H1 (cell line): ENCODE data around the gene L3MBTL3. TPM values are rescaled to one million over a fixed set of nuclear protein-coding genes. Genes with fewer than 3 reads are reported as not detected.

Experiments used
- CTCF ChIA-PET: fragments of 300-600 bp; sonication (Branson Sonifier 250); formaldehyde crosslinking; loops from one replicate; lab custom pipeline; 2021; ENCODE audit not compliant: partially characterized antibody; lab: Charles Lee
- POLR2A ChIA-PET: fragments of 300-600 bp; sonication (Branson Sonifier 250); formaldehyde crosslinking; loops from one replicate; lab custom pipeline; 2021; ENCODE audit warnings: inconsistent platforms; ENCODE audit not compliant: partially characterized antibody; lab: Charles Lee
- DNase-seq, 2 experiments: peaks; one replicate each; pipeline versions ENCODE4 v3.0.0 to v3.0.0-alpha.2; 2010 to 2022; ENCODE audit warnings: low spot score in 2 of 2, low read depth in 1 of 2, mixed read lengths in 1 of 2
- FAIRE-seq: peaks from 2 replicates; lab custom pipeline; 2011; peaks lifted over from hg19 to GRCh38; lab: Jason Lieb, UNC
- H2AFZ ChIP-seq: 2 replicates; pipeline ENCODE4 v1.8.1; 2012; ENCODE audit warnings: low read length, inconsistent platforms
- H2AK5ac ChIP-seq: 2 replicates; pipeline ENCODE4 v1.6.1; 2013; ENCODE audit warnings: low read depth, low read length
- H2BK120ac ChIP-seq: replicated peaks from 2 replicates; pipeline ENCODE3; 2013; ENCODE audit warnings: low read depth, low read length, inconsistent platforms
- H2BK12ac ChIP-seq: 2 replicates; pipeline ENCODE4 v1.6.1; 2013; ENCODE audit warnings: low read depth, low read length
- H2BK15ac ChIP-seq: 2 replicates; pipeline ENCODE4 v1.6.1; 2013; ENCODE audit warnings: low read length
- H2BK20ac ChIP-seq: 2 replicates; pipeline ENCODE4 v1.6.1; 2013; ENCODE audit warnings: low read length
- H2BK5ac ChIP-seq: 2 replicates; pipeline ENCODE4 v1.6.1; 2013; ENCODE audit warnings: low read depth, low read length
- H3K14ac ChIP-seq: 2 replicates; pipeline ENCODE4 v1.6.1; 2013; ENCODE audit warnings: inconsistent platforms; ENCODE audit not compliant: insufficient read length
- H3K18ac ChIP-seq: 2 replicates; pipeline ENCODE4 v1.6.1; 2013; ENCODE audit warnings: low read length; ENCODE audit errors: extremely low read depth
- H3K23ac ChIP-seq: 2 replicates; pipeline ENCODE4 v1.6.1; 2013; ENCODE audit warnings: inconsistent platforms; ENCODE audit not compliant: insufficient read length
- H3K23me2 ChIP-seq: 2 replicates; pipeline ENCODE4 v1.6.1; 2013; ENCODE audit warnings: low read depth, low read length
- H3K27ac ChIP-seq: 2 replicates; pipeline ENCODE4 v1.6.1; 2011; ENCODE audit warnings: low read depth, low read length, inconsistent platforms
- H3K27me3 ChIP-seq, 4 experiments: replicated peaks in 1 of 4; 1 replicate in 1 of 4; 2 replicates in 3 of 4; pipeline versions ENCODE4 v1.6.1 to v1.8.1; 2011 to 2013; ENCODE audit warnings: low read length in 3 of 4, mild to moderate bottlenecking in 3 of 4, inconsistent platforms in 2 of 4, mixed read lengths in 2 of 4, moderate library complexity in 1 of 4; ENCODE audit not compliant: control insufficient read depth in 3 of 4, insufficient read depth in 3 of 4; ENCODE audit errors: extremely low read depth in 1 of 4
- H3K36me3 ChIP-seq, 4 experiments: 2 replicates each; pipeline versions ENCODE4 v1.6.1 to v1.8.1; 2011 to 2013; ENCODE audit warnings: mild to moderate bottlenecking in 4 of 4, low read length in 3 of 4, moderate library complexity in 2 of 4, control low read depth in 1 of 4, inconsistent platforms in 1 of 4; ENCODE audit not compliant: insufficient read depth in 4 of 4, control insufficient read depth in 2 of 4
- H3K4ac ChIP-seq: replicated peaks from 2 replicates; pipeline ENCODE3; 2013; ENCODE audit warnings: low read length, low read depth, mixed read lengths, inconsistent platforms; ENCODE audit not compliant: insufficient read length
- H3K4me1 ChIP-seq, 4 experiments: replicated peaks in 1 of 4; 1 replicate in 1 of 4; 2 replicates in 3 of 4; pipeline versions ENCODE4 v1.6.1 to v1.8.1; 2011 to 2013; ENCODE audit warnings: low read length in 3 of 4, inconsistent platforms in 2 of 4, mixed read lengths in 1 of 4; ENCODE audit not compliant: insufficient read depth in 4 of 4, control insufficient read depth in 3 of 4
- H3K4me2 ChIP-seq, 2 experiments: 2 replicates each; pipeline versions ENCODE4 v1.6.1 to v1.8.1; 2011 to 2013; ENCODE audit warnings: low read depth in 2 of 2, low read length in 2 of 2, control low read depth in 1 of 2, inconsistent platforms in 1 of 2, mild to moderate bottlenecking in 1 of 2; ENCODE audit not compliant: insufficient read depth in 1 of 2
- H3K4me3 ChIP-seq, 4 experiments: fragments of 200-600, 300-600 bp in 1 of 4; sonication (generic), shearing (Covaris generic), sonication (Bioruptor Twin) in 1 of 4; 2 replicates each; pipeline versions ENCODE4 v1.5.1 to v1.8.1; 2011 to 2016; ENCODE audit warnings: low read length in 4 of 4, low read depth in 3 of 4, control low read depth in 2 of 4, inconsistent platforms in 2 of 4, mild to moderate bottlenecking in 2 of 4, mixed read lengths in 1 of 4, moderate library complexity in 1 of 4; ENCODE audit not compliant: insufficient read depth in 2 of 4; ENCODE audit errors: extremely low read depth in 1 of 4
- H3K56ac ChIP-seq: replicated peaks from 2 replicates; pipeline ENCODE3; 2013; ENCODE audit warnings: low read depth, mild to moderate bottlenecking, mixed read lengths, low read length, inconsistent platforms; ENCODE audit not compliant: insufficient read length
- H3K79me1 ChIP-seq: 2 replicates; pipeline ENCODE4 v1.6.1; 2013; ENCODE audit warnings: low read depth, low read length, control low read depth
- H3K79me2 ChIP-seq, 2 experiments: 2 replicates each; pipeline versions ENCODE4 v1.6.1 to v1.8.1; 2012 to 2013; ENCODE audit warnings: low read length in 2 of 2, mild to moderate bottlenecking in 2 of 2, inconsistent platforms in 1 of 2; ENCODE audit not compliant: insufficient read depth in 2 of 2, control insufficient read depth in 1 of 2
- H3K9ac ChIP-seq, 4 experiments: replicated peaks in 1 of 4; 1 replicate in 1 of 4; 2 replicates in 3 of 4; pipeline versions ENCODE4 v1.6.1 to v1.8.1; 2011 to 2013; ENCODE audit warnings: low read depth in 3 of 4, low read length in 3 of 4, control low read depth in 2 of 4, mild to moderate bottlenecking in 2 of 4, moderate library complexity in 2 of 4, inconsistent platforms in 1 of 4; ENCODE audit errors: extremely low read depth in 1 of 4
- H3K9me3 ChIP-seq, 2 experiments: 2 replicates each; pipeline versions ENCODE4 v1.6.1 to v1.8.1; 2012 to 2013; ENCODE audit warnings: mild to moderate bottlenecking in 2 of 2, moderate library complexity in 2 of 2, control low read depth in 1 of 2, inconsistent platforms in 1 of 2, low read depth in 1 of 2, low read length in 1 of 2, mixed read lengths in 1 of 2; ENCODE audit not compliant: insufficient read depth in 2 of 2
- H4K20me1 ChIP-seq, 2 experiments: replicated peaks in 1 of 2; 2 replicates each; pipeline versions ENCODE3 to v1.8.1; 2011 to 2013; ENCODE audit warnings: inconsistent platforms in 2 of 2, low read length in 2 of 2, mild to moderate bottlenecking in 1 of 2; ENCODE audit not compliant: insufficient read depth in 2 of 2, control insufficient read depth in 1 of 2
- H4K5ac ChIP-seq: 2 replicates; pipeline ENCODE4 v1.6.1; 2013; ENCODE audit warnings: low read length, low read depth, mixed read lengths, inconsistent platforms; ENCODE audit not compliant: insufficient read length
- H4K8ac ChIP-seq: 2 replicates; pipeline ENCODE4 v1.8.0; 2013; ENCODE audit warnings: mild to moderate bottlenecking, moderate library complexity, low read length, inconsistent platforms; ENCODE audit not compliant: insufficient read depth; ENCODE audit errors: extremely low read depth
- H4K91ac ChIP-seq: replicated peaks from 2 replicates; pipeline ENCODE3; 2013; ENCODE audit warnings: low read length, mixed read lengths, inconsistent platforms; ENCODE audit not compliant: insufficient read length
- ASH2L ChIP-seq: fragments of 200-600, 300-600 bp; sonication (generic); IDR thresholded peaks from one replicate; pipeline ENCODE4 v1.7.1; 2017; ENCODE audit warnings: low read length
- JUND ChIP-seq: IDR thresholded peaks from 2 replicates; pipeline ENCODE4 v1.6.1; 2011; ENCODE audit warnings: mild to moderate bottlenecking, improper control_type of control experiment, low read length
- KDM1A ChIP-seq: fragments of 200-600, 300-600 bp; sonication (generic); IDR thresholded peaks from 2 replicates; pipeline ENCODE4 v1.7.1; 2016; ENCODE audit warnings: mild to moderate bottlenecking, low read length, borderline replicate concordance
- YY1 ChIP-seq: IDR thresholded peaks from 2 replicates; pipeline ENCODE4 v1.6.1; 2011; ENCODE audit warnings: low read depth, mild to moderate bottlenecking, low read length
- WGBS, 2 experiments: shearing (Covaris generic) in 1 of 2; methylation state at CpG; one replicate each; pipeline versions ENCODE4 v1.1.6 to v1.1.7; 2013 to 2015; ENCODE audit warnings: low lambda C conversion rate in 2 of 2, mixed read lengths in 2 of 2, inconsistent platforms in 1 of 2, low coverage in 1 of 2, missing lambda C conversion rate in 1 of 2; ENCODE audit not compliant: insufficient replicate concordance in 2 of 2, insufficient coverage in 1 of 2, insufficient read length in 1 of 2; ENCODE audit errors: extremely low coverage in 1 of 2, missing lambda C conversion rate in 1 of 2; 5-methylcytosine and 5-hydroxymethylcytosine counted together
- polyA plus RNA-seq, 7 experiments: library from polyadenylated mRNA; depleted of rRNA in 3 of 7; stranded (reverse) in 5 of 7; unstranded in 2 of 7; fragments of >200 nt in 5 of 7; fragments of 200-250 nt in 2 of 7; gene quantifications; 1 replicate in 5 of 7; 2 replicates in 1 of 7; 4 replicates in 1 of 7; pipeline versions ENCODE4 v1.2.1 to v1.2.3, GENCODE V29; 2011 to 2013; ENCODE audit warnings: missing spikeins in 2 of 7, mixed read lengths in 2 of 7
- total RNA-seq: library from RNA; stranded (reverse); fragmentation: NEBNext Ultra II Directional; extraction: Animal tissue kit (Norgen Biotek cat#: 25700); gene quantifications from 2 replicates; pipeline ENCODE4 v1.2.1, GENCODE V29; 2021

L3MBTL3 gene
- total and polyA plus RNA-seq, 2 of the 8 experiments (the other 6 are each of a cell fraction or from before 2014, with no cell fraction given): 3.9 to 17.2 TPM

DNA sequence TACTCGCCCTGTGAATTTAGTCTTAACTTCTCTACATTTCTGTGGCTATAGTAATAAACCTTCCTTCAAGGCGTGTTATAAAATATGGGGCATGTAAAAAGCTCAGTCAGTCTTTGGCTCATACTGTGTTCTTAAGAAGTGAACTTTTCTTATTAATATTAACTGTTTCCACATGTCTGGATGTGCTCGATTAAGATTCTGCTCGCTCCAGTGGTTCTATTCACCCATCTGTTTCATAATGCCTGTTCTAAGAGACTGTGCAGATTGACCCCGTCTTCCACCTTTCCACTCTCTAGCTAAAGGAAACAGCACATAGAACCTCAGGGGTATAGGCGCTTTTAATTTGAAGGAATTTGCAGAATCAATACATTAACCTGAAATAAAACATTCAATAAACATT is 99.9 kb downstream of the L3MBTL3 start:
- Histone ChIP-seq H3K4me2 (no peak overlapping the region), H3K27ac (no peak overlapping the region), H2BK15ac (no peak overlapping the region), H3K23ac (no peak overlapping the region), H2AFZ (no peak overlapping the region), H3K56ac (no peak overlapping the region), H3K9ac (no peak overlapping the region), H3K36me3 (no peaks in the 10 kb centered on the region), H3K79me1 (no peaks in the 10 kb centered on the region), H4K5ac (no peak overlapping the region), H2BK5ac (no peak overlapping the region), H3K79me2 (no peaks in the 10 kb centered on the region), H4K8ac (no peak overlapping the region), H3K14ac (no peak overlapping the region), H2AK5ac (no peak overlapping the region), H3K4me3 (no peak overlapping the region), H3K4me1 (no peaks in the 10 kb centered on the region), H2BK120ac (no peak overlapping the region), H4K91ac (no peak overlapping the region), H3K23me2 (no peaks in the 10 kb centered on the region), H4K20me1 (no peaks in the 10 kb centered on the region), H2BK20ac (no peak overlapping the region), H3K27me3 (no peaks in the 10 kb centered on the region), H3K4ac (no peak overlapping the region), H2BK12ac (no peak overlapping the region), H3K9me3 (no peaks in the 10 kb centered on the region), H3K18ac (no peak overlapping the region)
- FAIRE-seq: no peak
- TF ChIP-seq KDM1A: no peak
- TF ChIP-seq ASH2L: no peak
- TF ChIP-seq YY1: no peak
- no peak for TF ChIP-seq JUND
- CTCF ChIA-PET: interaction anchor here (1.0 kb wide), 1 partner anchor 52 kb away, joined by 3 read pairs; no protein-coding TSS in a partner anchor
- DNase-seq: no peak
- 87% methylated on average over 6 of the region's 6 CpGs; no CpG with 5 or more reads in 1 of the 2 experiments for WGBS, 2 experiments
- POLR2A ChIA-PET: no interaction called here
